ENCODE measurements around the gene SPATA20. TPM values are rescaled to one million over a fixed set of nuclear protein-coding genes. Genes with fewer than 3 reads are reported as not detected.

The SPATA20 gene
- total RNA-seq, 1 donor from 2014 or later: 16.8 TPM

- no peak for ATAC-seq
Observed at GRCh38 chr17:50580646-50581045, 33.7 kb downstream of the SPATA20 start.

DNA sequence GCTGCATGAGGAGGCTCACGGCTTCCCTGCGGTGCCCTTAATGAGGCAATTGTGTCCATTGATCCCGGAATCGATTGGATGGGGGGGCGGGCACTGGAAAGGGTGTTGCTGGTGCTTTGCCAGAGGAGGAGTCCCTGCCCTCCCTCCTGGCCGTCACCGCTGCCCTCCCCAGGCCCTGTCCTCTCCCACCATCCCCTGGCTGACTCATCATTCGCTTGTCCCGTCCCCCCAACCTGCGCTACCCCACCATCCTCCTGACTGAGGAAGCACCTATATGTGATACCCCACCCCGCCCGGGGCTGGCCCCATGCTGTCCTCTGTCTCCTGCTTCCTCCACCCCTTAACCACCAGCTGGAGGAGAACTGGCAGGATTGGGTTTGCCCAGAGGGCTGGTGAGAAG, 34.3 kb downstream of the SPATA20 start:
- ATAC-seq: no peak

DNA sequence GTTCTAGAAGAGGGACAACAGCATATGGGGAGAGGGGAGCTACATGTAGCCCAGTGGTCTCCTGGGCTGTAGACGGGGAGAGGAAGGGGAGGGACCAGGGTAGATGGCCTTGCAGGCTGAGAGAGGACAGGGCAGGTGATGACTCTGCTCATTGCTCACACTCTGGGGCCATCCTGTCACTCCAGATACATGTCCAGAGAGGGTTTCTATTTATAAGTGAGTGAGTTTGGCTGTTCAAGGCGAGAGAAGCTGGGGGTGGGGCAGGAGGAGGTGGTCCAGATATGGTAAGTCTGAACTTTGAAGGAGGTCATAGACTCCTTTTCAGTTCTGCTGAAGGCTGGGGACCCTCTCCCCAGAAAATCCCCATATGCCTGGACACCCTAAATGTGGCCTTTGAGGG, 35.8 kb downstream of the SPATA20 start:
- ATAC-seq: no peak

DNA sequence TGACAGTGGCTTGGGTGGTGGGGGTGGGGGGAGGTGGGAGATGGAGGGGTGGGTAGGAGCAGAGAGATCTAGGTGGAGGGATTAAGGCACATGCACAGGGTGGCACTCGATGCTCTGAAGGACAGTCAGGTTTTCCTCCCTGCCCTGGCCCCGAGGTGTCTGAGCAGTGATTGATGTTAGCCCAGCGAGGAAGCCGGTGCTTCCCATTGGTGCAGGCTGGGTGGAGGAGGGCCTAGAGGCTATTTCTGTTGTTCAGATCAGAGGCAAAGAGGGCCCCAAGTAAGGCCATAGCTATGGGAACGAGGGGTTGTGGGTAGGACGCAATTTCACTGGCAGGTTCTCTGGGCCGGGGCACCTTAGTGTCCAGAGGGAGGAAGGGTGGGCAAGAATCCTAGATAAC, 36.7 kb downstream of the SPATA20 start:
- no peak for ATAC-seq

- ATAC-seq: no peak
Observed at GRCh38 chr17:50584116-50584515, 37.1 kb downstream of the SPATA20 start.

GRCh38 chr17:50584749-50585148, 37.8 kb downstream of the SPATA20 start:
- peak; percentile 44 for ATAC-seq

- no peak for ATAC-seq
Observed at GRCh38 chr17:50585346-50585745, 38.4 kb downstream of the SPATA20 start.

DNA sequence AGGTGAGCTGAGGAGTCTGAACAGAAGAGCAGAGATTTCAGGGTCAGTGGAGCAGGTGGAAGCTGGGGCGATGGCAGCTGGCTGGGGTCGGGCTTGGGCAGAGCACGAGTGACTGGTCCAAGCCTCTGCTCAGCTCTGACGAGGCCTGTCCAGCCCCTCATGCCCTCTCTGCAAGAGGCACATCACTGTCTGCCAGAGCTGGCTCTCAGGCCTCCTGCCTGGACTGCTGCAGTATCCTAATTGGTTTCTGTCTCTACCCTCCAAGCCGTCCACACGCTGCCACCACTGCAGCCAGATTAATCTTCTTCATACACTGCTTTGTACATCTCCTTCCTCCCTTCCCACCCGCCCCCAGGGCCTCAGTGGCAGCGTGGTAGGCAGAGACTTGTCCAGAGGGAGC, 38.9 kb downstream of the SPATA20 start:
- no peak for ATAC-seq

GRCh38 chr17:50586421-50587247, 39.7 kb downstream of the SPATA20 start:
- no peak for ATAC-seq

DNA sequence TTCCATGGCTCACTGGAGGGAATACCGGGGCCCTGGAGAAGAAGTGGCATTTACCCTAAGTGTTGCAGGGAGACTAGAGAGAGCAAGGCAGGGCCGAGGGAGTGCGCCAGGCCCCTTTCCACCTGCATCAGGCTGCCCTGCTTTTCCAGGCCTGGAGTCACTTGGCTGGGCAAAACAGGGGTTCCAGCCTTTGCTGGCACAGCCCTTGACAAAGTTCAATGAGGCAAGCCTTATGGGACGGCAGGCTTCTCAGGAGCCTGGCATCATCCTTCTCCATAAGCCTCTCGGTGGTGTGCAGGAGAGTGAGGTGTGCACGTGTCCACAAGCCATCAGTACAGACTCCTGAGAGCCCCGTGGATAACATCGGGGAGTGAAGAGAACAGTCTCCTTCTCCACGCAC, 40.6 kb downstream of the SPATA20 start:
- no peak for ATAC-seq

GRCh38 chr17:50588391-50589049, 41.5 kb downstream of the SPATA20 start:
- ATAC-seq: no peak

GRCh38 chr17:50589095-50589705, 42.2 kb downstream of the SPATA20 start:
- no peak for ATAC-seq

- ATAC-seq: no peak
Observed at GRCh38 chr17:50590946-50591737, 44.2 kb downstream of the SPATA20 start.

DNA sequence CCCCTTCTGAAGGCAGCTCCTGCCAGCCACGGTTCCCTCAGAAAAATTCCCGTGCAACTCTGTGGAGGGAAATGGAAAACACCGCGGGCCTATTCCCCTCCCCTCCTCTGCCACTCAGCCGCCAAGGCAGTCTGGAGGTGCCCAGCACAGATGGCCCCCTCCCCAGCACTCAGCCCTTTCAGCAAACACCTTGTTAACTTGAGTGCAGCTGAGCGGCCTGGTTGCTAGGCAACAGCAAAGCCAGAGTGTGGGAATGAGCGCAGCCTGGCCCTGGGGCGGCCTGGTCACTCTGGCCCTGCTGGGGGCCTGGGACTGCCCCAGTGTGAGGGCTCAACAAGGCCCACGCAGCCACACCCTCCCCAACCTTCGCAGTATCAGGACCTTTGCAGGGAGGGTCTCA, 46.3 kb downstream of the SPATA20 start:
- no peak for ATAC-seq

DNA sequence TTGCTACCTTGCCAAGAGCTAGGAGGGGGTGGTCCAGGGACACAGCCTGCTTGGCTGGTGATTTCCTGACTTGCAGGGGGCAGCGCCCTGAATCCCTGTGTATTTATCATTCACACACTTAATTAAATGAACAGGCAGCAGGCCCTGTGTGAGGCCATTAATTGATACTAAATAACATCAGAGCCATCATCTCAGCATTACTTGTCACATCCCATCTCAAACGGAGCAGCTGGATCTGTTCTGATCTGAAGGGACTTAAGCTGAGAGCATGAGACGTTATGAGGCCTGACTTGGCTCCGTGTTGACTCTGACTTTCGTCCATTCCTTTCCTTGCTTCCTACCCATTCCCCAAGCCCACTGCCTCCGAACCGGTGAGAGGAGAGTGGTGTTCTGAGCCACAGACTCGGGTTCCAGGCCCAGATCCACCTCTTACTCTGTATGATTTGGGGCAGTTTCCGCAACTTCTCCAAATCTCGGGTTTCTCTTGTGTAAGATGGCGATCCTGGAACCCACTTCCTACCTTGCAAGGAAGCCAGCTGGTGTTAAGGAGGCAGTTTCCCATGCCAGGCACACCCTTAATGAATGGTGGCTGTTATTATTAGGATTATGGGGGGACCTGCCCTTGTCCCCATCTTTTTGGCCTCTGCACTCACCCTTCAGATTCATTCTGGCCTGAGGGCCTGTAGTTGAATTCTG, 47.3 kb downstream of the SPATA20 start:
- no peak for ATAC-seq

GRCh38 chr17:50594892-50595291, 47.9 kb downstream of the SPATA20 start:
- no peak for ATAC-seq

DNA sequence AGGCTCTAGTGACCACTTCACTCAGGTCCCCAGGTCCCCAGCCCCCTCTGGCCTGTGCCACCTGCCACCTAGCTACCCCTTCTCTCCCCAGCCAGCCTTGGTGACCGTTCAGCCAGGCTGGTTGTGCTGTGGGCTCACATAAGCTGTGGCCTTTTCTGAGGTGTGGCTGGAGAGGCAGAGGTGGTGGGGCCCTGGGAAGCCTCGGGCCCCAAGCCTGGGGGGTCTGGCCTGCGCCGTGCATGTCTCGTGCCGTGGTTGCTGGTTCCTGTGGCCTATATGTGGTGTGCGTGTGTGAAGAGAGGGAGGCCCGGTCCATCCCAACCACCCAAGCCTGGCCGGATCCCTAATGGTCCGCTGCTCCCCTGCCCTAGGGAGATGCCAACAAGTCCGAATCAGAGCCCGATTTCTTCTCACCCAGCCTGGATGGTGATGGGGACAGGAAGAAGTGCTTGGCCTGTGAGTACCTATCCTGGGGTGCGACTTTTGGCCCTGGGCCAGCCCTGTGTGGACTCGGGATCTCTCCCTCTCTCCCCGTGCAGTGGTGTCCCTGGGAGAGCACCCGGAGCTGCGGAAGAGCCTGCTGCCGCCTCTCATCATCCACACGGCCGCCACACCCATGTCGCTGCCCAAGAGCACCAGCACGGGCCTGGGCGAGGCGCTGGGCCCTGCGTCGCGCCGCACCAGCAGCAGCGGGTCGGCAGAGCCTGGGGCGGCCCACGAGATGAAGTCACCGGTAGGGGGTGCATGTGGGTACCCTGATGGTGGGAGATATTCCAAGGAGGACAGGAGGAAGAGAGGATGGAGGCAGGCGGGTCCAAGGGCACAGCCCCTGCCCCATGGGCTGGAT, 49.4 kb downstream of the SPATA20 start:
- no peak for ATAC-seq

GRCh38 chr17:50598487-50598886, 51.5 kb downstream of the SPATA20 start:
- no peak for ATAC-seq

DNA sequence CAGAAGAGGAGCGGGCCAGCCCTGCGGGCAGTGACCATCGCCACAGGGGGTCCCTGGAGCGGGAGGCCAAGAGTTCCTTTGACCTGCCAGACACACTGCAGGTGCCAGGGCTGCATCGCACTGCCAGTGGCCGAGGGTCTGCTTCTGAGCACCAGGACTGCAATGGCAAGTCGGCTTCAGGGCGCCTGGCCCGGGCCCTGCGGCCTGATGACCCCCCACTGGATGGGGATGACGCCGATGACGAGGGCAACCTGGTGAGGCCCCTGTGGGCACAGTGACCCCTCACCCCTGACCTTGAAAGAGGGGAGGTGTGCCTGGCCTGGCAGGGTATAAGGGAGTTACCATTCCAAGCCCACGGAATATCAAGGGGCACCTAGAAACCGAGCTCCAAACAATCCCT, 52.6 kb downstream of the SPATA20 start:
- no peak for ATAC-seq

DNA sequence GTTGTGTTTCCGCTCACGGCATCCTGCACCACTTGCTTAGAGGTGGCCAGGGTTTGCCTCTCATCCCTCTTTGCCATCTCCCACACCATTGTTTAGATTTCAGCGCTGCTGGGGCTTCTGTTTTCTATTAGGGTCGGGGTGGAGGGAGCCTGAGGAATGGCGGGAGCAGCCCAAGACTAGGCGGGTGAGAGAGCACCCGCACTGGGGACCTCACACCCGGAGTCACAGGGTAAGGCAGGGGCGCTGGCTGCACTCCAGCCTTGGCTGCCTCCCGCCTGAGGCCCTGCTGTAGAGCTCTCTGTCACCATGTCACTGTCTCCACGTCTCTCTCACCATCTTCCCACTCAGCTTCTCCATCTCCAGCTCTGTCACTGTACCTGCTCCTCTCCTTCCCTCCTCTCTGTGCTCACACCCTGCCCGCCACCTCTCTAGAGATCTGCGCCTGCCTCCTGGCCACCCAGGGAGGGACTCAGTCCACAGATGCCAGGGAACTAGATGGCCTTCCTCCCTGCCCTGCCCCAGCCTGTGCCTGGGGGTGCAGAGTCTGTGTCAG, 54.9 kb downstream of the SPATA20 start:
- ATAC-seq: no peak

DNA sequence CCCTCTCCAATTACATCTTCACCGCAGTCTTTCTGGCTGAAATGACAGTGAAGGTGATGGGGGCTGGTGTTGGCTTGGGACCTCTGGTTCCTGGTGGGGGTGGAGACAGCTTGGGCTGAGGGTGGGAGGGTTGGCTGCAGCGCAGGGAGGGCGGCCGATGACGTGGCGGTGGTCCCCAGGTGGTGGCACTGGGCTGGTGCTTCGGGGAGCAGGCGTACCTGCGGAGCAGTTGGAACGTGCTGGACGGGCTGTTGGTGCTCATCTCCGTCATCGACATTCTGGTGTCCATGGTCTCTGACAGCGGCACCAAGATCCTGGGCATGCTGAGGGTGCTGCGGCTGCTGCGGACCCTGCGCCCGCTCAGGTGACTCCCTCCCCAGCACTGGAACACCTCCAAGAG, 55.9 kb downstream of the SPATA20 start:
- ATAC-seq: no peak

Data from esophagus mucosa (tissue), 1 donor.